Measurements from ENCODE around the gene KLRF2. TPM values are rescaled to one million over a fixed set of nuclear protein-coding genes. Genes with fewer than 3 reads are reported as not detected.

Gene KLRF2
- total and polyA plus RNA-seq, 2 of the 8 experiments (the other 6 are each of a cell fraction or from before 2014, with no cell fraction given): not detected

- no peak for TF ChIP-seq ATF2 (IDR thresholded peaks at IDR 0.05; ENCODE audit: low read length)
- TF ChIP-seq KDM4A (IDR thresholded peaks at IDR 0.05; ENCODE audit: low read depth, low read length, severe bottlenecking): no peak
Measured at GRCh38 chr12:9943240-9943639, 62.0 kb downstream of the KLRF2 start (continued).
